Activated T-cell treated with anti-CD3 and anti-CD28 coated beads for 48 hours (primary cell): ENCODE results near the gene ADCY1.

Experiments used
- DNase-seq: peaks from one replicate; pipeline ENCODE4 v3.0.0-alpha.2; 2020; ENCODE audit warnings: low read depth

ADCY1 gene

DNA sequence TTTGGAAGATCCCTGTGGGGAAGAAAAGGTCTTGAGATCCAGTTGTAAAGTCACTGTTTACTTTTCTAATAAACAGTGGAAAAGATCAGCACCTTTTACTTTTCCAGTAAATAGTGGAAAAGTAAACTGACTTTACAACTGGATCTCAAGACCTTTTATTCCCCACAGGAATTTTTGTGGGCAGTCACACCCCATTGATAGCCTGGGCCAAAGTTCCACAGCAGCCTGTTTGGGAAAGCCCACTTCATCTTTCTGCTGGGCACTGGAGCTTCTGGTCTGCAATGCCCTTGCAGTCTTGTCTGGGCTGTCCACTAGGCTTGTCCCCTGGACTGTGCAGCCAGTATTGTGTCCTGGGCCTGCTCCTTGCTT is 50.2 kb downstream of the ADCY1 start:
- no peak for DNase-seq

DNA sequence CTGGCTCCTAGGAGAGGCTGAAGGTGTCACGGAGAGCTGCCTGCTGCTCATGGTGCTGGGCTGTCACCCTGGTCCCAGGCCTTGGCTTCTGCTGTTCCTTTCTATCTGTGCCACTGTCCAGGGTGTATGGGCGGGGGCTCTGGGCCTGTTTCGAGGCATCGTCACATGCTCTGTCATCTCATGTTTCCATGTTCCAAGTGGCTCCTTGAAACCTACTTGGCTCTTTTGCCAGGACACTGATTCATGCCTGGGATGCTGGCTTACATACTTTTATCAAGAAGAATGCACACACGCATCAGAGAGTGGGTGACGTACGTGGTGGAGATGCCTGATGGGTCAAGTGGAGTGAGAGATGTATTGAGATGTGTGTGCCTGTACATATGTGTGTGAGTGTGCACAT is 50.9 kb downstream of the ADCY1 start:
- no peak for DNase-seq

DNA sequence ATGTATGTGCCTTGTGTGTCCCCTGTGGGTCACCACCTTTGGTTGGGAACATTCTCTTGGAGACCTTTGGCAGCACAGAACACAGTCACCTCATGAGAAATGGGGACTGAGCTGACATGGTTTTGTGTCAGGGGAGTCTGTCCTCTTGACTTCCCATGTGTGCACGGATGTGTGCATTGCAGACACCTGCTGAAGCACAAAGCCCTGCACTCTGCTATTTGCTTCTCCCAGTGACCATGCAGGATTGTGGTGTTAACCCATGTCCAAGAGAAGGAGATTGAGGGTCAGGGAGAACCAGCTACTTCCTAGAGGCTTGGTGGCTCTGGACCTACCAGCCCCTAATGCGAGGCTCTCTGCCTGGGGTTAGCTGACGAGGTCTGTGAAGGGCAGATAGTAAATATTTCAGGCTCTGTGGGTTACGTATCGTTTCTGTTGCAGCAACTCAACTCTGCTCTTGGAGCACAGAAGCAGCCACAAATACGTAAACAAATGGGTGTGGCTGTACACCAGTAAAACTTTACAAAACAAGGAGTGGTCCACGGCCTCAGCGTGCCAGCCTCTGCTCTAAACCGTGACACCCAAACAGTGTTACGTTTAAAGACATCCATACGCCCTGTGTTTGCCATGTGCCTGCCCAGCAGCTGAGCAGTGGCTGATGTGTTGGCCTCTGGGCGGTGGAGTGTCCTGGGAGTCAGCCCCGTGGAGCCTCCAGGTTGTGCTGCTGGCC is 51.7 kb downstream of the ADCY1 start:
- DNase-seq = no peak

DNA sequence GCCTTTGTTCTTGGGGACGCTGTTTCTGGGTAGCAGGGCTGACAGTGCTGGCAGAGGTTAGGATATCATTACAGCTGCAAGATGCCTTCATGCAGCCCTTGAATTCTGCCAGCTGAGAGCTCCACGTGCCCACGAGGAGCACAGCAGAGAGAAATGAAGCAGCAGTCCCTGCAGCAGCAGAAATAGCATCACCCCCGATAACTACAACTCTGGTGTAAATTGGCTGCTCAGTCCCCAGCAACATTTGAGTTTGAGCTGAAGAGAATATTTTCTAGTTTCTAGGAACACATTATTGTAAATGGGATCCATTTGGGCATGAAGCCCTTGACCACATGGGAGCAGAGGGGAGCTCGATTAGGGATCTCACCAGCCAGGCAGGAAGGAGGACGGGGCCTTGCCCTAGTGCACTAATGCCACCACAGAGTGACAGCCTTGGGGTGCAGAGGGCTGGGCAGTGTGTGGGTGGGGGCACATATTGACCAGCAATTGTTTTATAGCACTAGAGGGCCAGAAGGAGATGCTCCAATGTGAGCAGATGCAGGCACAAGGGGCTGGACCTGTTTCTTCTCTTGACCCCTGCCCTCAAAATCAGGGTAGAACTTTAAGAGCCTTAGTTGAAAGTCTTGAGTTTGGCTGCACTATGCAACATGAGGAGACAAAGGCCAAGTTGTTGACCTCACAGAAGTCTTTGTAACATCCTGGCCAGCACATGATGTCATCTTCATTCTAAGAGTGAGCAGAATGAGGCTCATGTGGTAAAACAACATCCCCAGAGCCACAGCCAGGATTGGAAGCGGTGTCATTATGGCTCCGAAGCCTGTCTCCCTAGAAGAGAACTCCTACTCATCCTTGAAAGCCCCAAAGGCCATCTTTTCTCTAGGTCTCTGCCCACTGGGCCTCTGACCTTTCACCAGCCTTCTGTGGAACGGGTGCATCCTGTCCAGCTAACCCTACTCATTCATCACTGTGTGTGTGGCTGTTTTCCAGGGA is 52.6 kb downstream of the ADCY1 start:
- DNase-seq = no peak

DNA sequence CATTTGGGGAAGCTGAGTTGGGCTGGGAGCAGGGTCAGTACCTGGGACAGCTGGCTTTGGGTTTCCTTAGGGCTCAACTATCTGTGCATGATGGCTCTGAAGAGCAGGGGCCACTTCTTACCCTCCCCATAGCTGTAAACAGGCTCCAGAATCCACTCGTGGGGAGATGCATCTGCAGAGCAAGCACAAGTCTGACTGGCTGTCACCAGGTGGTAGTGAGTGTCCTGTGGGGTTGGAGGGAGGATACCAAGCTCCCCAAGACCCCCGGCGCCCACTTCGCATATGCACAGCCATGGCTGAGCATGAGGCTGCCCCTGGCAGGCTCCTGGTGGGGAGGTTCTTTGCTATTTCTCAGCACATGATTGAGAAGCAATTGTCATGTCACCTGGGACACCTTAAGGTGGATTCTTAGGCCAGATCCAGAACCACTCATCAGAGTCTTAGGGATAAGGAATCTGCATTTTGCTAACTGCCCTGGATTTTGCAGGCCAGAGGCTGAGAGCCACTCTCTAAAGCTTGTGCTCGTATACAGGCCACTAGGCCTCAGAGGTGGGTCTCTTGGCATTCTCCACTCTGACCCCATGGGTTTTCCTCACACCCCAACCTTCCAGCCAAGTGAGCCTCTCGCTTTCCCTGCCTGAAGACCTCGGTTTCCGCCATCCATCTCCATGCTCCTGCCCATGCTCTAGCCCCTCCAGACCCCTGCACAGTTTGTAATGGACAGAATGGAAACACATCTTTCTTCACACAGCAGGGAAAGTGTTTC is 53.7 kb downstream of the ADCY1 start:
- DNase-seq = no peak

DNA sequence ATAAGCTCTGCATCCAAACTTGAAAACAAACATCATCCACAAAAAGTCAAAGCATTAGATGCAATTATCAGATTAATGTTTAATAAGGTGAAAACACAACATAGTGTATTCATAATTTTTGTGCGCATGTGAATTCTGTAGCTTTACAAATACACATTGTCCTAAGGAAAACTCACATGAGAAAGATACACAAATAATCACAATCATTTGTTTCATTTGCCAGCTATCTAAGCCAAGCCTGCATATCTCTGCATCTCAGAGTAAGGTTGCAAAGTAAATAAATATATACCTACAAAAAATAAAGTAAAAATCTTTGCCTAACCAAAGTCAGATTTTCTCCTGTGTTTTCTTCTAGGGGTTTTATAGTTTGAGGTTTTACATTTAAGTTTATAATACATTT is 57.4 kb downstream of the ADCY1 start:
- no peak for DNase-seq

DNA sequence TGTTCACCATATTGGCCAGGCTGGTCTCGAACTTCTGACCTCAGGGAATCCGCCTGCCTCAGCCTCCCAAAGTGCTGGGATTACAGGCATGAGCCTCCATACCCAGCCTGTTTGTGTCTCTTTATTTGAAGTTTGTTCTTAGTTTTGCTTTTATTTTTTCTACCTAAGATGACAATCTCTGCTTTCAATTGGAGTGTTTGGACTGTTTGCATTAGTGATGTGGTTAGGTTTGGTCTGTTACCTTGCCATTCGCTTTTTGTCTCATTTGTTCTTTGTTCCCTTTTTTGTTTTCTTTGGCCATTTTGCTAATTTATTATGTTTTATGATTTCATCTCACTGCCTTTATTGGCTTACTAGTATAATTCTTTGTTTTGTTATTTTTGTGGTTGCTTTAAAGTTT is 62.6 kb downstream of the ADCY1 start:
- DNase-seq = no peak

DNA sequence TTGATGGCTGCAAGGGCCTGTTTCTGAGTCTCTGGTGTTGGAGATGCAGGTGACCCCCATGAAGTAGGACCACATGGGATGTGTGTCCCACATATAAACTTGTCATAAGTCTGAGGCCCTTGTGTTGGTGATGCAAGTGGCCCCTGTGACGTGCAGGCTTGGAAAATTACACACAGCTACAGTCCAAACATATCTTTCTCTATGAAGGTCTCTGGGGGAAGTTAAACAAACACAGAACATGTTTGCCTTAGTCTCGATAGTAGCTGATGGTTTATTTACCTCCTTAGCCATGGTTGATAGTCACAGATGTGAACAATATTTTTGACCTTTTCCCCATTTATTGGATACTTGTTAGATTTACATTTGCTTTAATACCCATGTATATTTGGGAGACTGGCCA is 64.7 kb downstream of the ADCY1 start:
- DNase-seq = no peak

DNA sequence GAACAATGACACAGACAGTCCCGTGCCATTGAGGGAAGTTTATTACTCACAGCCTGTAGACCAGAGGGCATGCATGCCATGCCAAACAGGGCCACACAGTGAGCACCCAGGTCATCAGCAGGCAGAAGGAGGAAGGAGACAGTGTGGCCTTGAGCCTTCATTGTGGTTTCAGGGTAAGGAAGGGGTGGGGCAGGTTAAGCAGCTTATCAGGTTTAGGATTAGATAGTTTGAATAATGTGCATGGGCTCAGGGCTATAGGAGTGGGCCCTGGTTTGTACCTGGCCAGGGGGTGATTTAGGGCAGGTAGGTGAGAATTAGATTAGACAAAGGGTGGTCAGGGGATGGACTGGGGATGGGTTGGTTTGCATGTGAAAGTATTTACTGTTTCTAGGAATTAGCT is 67.9 kb downstream of the ADCY1 start:
- DNase-seq = no peak

DNA sequence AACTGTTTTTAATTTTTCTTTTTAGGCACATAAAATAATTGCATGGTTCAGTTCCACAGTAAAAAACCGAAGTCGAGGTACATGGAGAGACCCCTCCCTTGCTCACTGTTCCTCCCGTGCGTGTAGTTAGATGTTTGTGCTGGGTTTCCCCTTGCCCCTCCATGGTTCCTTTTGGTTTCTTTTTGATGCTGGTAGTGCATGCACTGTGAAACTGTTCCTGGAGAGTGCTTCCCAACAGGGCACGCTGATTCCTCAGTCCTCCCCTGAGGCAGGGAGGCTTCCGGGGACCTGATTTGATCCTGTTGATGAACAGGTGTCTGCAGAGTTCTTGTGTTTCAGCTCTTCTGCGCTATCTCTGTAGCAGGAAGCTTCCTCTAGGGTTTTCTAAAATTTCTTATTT is 69.5 kb downstream of the ADCY1 start:
- DNase-seq = no peak

DNA sequence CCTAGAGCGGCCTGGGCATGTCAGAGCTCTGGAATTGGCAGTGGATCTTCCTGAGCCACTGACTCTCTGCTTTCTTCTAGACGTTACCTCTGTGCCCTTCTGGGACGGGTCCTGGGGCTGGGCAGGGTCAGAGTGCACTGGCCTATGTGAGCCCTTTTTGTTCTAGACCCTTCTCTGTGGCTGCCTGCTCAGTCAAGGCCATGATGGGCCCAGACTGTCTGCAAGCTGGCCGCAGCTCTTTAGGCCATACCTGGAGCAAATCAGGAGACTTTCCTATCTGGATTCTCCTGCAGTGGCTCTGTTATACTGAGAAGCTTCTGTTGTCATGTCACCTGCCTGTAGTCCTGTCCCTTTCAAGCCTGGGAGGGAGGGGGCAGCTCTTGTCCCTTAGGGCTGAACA is 70.1 kb downstream of the ADCY1 start:
- no peak for DNase-seq

DNA sequence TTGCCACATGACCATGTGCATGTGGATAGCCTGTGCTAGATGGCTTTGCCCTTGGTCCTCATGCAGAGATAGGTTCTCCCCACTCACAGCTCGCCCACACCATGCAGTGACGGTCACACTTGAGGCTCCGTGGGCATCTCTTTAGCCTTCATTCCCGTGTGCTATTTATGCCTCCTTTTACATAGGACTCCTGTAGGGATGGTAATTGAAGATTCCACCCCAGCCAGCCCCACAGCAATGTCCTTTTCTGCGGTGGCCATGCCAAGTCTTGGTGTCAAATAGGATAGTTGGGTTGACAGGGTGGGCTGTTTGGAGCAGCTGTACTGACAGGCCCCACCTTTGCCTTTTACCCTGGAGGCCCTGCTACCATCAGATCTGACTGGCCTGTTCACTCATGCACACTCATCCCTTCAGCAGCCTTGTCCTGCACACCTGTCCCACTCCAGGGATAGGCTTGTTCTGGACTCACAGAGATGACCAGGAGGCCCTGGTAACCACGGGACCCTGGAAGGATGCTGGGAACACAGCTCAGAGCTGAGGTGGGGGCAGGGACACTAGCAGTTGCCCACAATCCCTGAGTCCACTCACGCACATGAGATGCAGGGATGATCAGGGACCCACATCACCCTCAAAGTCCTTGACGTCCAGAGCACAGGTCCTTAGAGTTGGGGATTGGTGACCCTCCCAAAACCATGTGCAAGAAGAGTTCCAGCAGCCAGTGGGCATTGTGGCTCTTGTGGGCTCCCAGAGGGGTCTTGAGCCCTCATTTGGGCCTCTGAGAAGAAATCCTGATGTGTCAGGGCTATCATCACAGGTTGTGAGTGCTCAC is 71.2 kb downstream of the ADCY1 start:
- no peak for DNase-seq

DNA sequence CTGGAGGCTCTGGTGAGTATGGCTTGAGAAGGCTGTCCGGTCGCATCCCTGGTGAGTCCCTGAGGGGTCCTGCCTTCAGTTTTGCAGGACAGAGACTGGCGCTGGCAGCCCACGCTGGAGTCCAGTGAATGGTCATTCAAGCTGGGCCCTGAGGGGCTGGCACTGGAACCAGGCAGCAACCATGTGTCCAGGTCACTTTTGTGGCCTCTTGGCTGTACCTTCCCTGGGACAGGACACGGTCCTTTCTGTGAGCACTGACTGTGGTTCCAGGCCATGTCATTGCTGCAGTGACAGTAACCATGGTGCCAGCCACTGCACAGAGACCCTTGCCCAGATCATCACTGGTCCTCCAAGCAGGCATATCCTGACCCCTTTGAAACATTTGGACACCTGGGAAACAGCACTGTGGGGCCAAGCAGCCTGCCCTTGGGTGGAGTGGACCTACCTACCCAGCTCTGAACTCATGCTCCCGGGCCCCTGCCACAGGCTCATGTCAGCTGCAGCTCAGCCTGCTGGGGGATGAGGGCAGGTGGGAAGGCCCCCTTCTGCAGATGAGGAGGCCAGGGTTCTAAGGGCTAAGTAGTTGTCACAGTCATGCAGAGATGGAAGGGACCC is 72.1 kb downstream of the ADCY1 start:
- DNase-seq = no peak

DNA sequence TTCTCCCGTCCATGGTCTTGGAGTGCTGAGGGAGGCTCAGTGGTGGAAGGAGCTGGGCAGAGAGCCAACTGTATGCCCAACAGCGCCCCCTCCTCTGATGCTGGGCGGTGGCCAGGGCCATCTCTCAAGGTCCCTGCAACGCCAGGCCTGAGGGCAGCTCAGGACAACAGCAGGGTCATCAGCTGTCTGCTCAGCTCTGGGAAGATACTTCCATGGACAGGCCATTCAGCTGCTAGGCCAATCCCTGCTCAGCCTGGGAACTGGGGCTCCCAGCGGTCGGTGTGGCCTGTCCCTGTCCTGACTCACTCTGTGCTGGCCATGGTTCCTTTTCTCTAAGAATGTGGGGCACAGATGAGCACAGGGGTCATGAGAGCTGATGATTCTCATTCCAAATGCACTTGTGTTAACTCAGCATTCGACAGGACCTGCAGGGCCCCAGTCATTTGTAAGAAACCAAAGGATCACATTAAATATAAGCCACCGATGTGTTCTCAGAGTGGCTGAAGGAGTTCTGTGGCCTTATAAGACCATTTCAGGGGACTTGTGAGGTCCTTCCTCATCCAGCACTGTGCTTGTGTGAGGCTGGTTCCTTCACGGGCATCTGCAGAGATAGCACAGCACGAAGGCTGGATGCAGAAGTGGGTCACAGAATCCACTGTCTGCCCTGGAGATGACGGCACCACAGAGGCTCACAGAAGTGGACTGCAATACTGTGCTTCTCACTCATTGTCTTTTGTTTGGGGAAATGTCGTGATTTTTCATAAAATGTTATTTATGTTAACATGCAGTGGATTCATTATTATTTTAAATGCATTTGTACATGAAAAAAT is 73.0 kb downstream of the ADCY1 start:
- DNase-seq = no peak

DNA sequence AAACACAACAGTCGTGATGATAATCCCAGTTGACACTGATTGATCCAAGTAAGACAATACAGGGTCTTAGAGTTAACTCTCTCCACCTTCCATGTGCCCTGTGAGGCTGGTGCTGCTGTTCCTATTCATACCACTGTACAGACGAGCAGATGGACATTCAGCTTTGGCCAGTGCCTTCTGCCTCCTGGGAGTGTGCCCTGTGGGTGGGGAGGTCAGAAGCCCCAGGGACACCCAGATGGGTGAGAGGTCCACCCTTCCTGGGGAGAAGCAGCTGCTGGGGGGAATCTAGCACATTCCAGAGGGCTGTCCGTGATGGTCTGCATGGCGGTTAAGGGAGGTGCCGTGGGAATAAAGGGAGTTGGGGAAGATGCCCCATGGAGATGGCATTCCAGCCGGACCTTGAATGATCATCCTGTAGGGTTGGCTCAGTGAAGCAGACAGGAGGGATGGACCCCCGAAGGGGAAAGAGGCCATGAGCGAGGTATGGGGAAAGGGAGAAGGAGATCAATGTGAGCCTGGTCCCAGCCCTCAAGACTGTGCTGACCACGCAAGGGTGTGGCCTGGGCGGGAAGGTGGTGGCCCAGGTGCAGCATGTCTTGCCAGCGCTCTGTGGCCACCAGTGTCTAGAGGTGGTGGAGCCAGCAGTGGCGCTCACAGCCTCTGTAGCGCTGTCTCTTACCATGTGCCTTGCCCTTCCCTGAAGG is 74.0 kb downstream of the ADCY1 start:
- DNase-seq = no peak

DNA sequence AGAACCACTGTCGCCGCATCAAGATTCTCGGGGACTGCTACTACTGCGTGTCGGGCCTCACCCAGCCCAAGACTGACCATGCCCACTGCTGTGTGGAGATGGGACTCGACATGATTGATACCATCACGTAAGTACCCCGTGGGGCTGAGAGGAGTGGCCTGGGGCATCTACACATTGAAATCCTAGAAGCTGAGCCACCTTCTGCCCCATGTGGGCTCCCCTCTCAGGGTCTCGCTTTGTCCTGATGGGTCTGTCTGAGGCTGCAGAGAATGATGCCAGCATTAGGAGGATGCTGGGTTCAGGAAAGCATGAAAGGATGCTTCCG is 74.5 kb downstream of the ADCY1 start:
- no peak for DNase-seq

DNA sequence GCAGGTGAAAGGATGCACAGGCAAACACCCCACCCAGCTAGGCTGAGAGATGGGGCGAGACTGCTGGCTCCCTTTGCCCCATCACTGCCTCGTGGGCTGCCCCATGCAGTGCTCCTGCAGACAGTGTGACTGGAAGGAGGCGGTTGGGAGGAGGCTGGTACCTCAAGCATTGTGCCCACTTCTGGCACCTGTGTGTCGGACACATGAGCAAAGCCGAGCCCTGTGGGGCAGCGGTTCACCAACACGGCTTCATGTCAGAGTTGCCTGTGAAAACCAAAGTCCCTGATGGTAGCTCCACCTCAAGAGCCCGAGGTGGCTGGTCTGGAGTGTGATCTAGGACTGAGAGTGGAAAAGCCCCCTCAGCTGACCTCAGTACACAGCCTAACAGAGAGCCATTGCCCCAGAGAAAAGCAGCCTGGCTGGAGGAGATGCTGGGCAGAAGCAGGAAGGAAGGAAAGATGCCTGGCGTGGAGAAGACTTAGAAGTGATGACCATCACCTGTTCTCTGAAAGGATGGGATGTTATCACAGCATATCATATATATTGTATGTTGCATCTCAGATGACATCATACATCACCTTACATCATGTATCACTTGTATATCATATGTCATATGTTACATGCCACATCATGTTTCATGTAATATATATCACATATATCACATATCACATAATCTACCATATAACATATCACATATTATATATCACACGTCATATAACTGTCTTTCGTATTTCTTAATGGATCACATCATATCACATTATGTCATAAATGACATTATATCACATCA is 75.6 kb downstream of the ADCY1 start:
- no peak for DNase-seq

DNA sequence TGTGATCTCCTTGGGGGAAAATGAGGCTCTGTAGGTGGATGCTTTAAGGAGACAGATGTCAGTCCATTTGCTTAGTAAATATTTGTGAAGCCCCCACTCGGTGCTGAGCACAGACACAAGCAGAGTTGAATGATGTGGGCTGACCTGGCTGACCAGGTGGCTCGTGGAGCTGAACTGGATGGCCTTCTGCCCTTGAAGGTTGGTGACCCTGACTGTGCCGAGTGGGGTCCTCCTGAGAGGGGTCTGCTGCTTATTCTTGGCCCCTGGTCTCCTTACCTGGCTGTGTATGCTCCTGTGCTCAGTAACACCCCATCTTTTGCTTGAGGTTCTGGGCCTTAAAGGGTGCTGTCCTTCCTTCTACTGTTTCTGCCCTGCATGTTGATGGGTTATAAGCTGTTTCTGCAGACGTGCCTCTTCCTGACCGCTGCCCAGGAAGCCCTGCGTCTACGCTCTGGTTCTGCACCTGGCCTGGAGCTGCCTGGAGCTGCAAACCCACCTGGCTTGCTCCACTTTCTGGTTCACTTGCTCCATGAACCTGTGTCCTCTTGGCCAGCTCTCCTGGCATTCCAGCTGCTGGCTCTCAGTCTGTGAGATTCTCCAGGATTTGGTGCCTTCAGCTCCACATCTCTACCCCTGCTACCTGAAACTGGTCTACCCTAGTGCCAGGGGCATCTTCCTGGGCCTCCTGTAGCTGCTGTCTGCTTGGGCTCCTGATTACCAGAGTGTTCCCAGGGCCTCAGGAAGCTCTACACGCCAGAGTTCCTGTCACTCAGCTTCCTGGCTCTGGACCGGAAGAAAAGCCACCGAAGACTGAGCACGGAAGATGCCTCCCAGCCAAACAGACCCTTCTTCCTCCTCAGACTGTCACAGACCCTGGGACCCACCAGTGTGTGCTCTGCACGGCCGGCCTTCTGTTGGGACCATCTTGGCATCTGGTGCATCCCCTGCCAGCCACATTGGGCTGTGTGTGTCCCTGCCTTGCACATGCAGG is 76.5 kb downstream of the ADCY1 start:
- DNase-seq = no peak
